GM21515 (cell line): ENCODE data around the gene PTPRH.

ENCODE experiments used
- ATAC-seq: cut with Tn5 transposase; IDR thresholded peaks from one replicate; pipeline ENCODE4 v1.9.1; 2021; ENCODE audit not compliant: unreplicated experiment

Gene PTPRH

DNA sequence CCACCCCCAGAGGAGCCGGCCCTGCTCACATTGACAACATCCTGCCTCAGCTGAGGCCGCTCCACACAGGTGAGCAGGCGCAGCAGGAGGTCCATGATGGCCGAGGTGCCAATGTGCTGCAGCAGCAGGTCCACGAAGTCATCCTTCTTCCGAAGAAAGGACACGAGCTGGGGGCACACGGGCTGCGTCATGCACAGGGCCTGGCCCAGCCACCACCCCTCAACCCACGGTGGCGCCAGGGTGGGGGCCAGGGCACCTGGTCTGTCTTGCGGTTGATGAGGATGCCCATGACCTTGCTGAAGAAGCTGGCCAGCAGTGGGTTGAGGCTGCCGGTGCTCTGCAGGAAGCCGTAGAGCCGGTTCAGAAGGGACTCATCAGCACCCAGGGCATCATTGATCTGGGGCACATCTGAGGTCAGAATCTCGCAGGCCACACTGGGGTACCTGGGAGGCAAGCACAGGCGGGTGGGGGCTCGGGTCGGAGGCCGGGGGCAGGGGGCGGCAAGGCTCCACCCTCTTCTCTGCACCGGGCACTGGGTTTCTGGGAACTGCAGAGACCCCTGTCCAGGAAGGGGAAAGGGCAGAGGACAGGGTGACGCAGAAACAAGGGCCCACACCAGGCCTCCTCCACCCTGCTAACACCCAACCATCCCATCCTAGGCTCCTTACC is 36.1 kb upstream of the PTPRH start:
- ATAC-seq: no peak

DNA sequence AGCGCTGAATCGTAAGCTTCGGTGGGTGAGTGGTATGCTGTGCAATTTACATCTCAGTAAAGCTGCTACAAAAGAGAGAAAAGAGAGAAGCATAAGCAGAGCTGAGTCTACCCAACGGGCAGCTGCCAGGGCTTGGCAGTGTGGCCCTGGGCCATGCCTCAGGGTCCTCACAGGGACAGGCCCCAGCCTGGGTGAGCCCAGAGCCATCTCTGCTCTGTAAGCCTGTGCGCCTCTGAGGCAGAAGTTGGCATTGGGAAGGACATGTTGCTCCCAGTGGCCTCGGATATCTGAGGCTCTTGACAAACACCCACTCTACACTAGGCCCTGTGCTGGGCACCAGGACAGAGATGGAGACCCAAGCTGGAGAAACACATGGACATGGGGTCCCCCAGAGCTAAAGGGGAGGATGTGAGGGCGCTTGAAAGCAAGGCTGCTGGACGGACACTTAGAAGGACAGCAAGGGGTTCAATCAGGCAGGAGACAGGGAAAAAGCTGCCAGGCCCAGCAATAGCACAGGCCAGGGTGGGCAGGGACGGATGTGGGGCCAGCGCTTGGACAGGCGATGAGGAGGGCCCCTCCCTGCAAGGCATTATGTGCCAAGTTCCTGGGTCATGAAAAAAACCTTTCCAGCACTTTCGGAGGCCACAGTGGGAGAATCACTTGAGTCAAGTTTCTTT is 34.8 kb upstream of the PTPRH start:
- no peak for ATAC-seq

- no peak for ATAC-seq
Observed at GRCh38 chr19:55242517-55242916, 33.2 kb upstream of the PTPRH start.

- no peak for ATAC-seq
Observed at GRCh38 chr19:55241935-55242464, 32.7 kb upstream of the PTPRH start.

GRCh38 chr19:55241143-55241934 is 32.0 kb upstream of the PTPRH start:
- no peak for ATAC-seq

DNA sequence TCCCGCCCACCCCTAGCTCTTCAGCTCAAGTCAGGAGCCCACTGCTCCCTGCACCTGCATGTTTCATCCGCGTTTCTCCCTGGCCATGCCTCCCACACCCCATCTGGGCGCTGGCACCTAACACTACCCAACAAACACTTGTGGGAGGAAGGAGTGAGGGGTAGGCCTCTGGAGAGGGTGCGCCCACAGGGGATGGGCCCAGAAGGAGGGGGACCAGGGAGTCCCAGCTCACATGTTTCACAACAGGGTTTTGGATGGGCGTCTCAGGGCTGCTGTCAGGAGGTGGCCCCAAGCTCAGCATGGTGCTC is 31.4 kb upstream of the PTPRH start:
- no peak for ATAC-seq

DNA sequence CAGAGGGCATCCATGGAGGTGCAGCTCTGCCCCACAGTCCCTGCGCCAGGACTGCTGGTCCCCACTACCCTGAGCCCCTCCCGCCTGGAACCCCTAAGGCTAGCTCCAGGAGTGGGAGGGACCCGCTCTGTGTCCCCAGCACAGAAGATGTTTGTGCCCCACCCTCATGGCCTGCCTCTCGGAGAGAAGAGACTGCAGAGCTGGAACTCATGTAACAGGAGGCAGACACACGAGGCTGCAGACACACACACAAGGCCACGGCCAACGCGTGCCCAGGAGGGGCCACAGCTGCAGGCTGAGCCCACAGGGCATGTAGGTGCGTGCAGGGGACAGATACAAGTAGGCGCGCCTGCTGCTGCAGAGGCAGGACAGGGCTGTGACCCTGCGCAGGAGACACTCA is 29.7 kb upstream of the PTPRH start:
- ATAC-seq: no peak

DNA sequence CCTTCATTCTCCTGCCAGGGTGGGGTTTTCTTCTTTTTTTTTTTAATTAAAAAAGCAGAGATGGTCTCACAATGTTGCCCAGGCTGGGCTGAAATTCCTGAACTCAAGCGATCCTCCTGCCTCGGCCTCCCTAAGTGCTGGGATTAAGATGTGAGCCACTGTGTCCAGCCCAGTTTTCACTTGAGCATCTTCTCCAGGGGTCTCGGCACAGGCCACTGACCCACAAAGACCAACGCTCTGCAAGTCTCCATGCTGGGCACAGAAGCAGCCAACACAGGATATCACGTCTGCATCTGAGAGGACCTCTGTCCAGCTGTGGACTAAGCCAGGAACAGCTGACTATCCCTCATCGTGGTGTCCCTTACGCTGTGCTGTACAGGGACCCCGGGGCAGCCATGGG is 28.7 kb upstream of the PTPRH start:
- ATAC-seq: no peak

DNA sequence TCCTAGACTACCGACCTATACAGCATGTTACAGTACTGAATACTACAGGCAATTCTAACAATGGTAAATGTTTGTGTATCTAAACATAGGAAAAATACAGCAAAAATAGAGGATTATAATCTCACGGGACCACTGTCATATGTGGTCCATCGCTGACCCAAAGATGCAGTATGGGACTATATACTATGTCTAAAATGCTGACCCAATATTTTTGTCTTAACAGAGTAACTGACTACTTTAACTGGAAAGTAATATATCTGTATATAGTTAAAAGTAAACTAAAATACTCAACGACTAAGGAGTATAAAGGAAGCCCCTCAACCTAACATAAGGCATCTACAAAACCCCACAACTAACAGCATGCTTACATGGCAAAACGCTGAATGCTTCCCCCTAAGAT is 23.7 kb upstream of the PTPRH start:
- ATAC-seq: no peak

DNA sequence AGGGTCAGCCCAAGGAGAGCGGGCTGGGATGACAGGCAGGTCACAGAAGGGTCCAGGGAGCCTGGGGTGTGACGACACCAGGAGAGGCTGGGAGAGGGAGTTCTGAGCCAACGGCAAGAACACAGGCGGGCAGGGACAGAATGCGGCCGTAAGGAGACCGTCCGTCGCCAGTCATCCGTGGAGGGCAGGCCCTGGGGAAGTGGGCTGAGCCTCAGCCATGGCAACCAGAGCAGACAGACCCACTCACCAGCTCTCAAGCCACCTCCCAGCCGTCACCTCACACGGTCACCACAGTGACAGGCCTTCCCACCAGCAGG is 22.9 kb upstream of the PTPRH start:
- ATAC-seq: no peak

DNA sequence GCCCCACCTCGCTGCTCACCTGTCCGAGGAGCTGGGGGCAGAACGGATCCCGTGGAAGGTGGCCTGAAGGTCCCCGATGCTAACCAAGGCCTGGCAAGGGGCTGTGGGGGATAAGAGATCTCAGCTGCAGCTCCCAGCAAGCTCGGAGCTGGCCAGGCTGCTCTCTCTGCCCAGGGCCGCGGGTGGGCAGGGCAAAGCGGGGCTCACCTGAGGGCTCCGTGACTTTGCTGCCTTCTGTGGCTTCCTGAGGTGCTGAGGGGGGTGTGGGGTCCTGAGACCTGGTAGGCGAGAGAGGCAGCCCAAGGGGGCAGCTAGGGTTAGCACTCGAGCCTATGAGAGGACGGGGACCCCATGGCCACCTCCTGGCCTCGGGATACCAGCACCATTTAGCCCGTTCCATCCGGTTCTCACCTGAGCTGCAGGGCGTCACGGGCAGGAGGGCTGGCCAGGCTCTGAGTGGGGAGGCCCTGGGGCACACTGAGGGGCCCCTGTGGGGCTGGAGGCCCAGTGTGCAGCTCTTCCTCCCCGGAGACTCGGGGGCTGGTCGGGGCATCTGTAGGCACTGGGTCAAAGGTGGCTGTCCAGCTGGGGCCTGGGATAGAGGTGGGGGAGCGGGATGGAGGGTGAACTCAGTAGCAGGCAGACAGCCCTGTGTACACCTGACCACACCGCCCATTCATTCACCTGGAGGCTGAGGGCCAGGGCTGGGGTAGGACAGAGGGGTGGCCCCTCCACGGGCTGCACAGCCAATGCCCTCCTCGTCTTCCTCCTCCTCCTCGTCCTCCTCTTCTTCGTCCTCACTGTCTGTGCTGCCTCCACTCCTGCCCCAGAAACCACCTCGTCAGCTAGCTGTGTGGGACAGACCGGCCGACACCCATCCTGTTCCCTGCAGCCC is 22.3 kb upstream of the PTPRH start:
- no peak for ATAC-seq

- no peak for ATAC-seq
Observed at GRCh38 chr19:55230780-55231179, 21.5 kb upstream of the PTPRH start.

DNA sequence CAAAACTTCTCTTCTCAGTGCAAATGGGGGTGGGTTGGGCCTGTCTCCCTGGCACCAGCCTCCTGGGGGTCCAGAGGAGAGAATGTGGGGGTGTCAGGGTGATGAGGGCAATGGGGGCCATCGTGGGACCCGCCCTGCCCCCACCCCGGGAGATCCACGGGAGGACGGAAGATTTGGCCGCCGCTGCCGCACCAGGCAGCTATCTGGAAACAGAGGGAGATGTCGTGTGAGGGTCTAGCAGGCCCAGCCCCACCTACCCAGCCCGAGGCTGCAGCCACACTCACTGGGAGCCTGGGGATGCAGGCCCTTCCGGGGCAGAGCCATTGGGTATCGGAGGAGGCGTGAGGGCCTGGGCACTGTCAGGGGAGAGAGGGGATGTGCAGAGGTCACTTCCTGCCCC is 21.0 kb upstream of the PTPRH start:
- no peak for ATAC-seq

DNA sequence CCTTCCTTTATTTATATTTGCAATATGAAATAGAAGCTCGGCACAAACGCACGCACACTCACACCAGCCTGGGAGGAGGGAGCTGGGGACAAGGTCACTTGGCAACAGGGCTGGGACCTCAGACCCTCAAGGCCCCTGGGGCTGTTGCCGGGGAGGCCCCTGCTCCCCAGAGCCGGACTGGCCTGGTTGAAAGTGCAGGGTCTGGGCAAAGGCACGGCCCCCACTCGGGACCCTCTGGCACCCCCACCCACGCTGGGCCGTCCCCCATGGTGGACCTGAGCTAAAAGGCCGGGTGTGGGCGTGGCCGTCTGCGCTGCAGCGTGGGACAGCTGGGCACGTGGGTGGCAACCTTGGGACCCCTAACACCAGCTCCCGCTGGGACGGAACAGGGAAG is 20.5 kb upstream of the PTPRH start:
- no peak for ATAC-seq

DNA sequence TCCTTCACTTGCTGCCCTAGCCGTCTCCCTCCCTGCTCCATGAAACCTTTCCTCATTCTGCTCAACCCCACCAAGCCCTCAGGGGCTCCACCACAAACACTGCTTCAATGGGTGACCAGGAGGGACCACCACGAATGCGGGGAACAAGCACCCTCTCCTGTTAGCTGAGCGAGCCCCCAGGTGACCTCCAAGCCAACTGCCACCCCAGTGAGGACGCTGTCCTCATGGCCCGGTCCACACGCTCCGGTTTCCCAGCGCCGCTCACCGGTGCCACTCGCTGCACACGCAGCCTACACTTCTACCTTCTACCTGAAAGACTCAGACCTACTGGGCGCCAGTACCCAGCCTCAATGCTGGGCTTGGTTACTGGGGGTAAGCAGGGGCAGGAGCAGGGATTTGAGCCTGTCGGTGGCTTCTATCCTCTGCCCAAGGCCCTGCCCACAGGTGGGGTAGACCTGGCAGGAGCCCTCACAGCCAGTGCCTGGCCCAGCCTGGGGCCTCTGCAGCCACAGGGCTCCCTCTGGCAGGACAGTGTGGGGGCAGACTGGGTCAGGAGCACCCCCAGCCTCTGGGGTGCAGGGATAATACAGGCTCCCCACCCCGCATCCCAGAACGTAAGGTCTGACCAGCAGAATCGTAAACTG is 20.0 kb upstream of the PTPRH start:
- ATAC-seq: no peak

- ATAC-seq: no peak
Observed at GRCh38 chr19:55228403-55229031, 19.2 kb upstream of the PTPRH start, which contains the start of gene TMEM86B. Gene TMEM86B (minus strand): TSS chr19:55228763. CDS start chr19:55228741, 22 bp downstream.

- no peak for ATAC-seq
Observed at GRCh38 chr19:55228015-55228391, 18.7 kb upstream of the PTPRH start.

DNA sequence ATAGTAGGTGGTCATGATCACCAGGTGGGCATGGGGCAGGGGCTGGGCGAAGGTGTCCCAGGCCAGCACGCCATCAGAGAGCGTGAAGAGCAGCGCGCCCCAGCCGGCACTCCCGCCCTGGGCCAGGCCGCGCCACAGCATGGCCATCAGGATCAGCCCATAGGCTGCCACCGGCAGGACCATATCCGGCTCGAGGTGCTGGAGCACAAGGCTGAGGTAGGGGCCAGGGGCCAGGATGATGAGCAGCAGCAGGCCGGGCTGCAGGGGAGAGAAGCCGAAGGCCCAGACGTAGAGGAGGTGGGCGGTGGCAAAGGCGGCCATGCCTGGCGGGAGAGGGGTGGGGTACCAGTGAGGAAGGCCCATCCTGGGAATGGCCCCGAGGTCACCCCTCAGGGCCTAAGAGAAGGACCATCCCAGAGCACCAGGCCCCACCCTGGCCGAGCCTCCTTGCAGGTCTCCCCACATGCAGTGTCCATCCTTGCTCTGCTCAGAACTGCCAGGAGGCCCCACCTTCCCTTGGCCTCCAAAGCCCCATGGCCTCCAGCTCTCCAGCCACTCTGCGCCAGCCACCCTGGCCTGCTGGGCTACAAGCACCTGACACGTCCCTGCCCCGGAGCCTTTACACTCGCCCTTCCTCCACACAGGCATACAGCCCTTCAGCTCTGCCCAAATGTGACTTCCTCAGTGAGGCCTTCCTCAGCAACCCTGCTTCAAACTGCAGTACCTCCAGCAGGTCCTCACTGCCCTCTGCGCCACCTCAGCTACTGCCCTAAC is 18.1 kb upstream of the PTPRH start:
- no peak for ATAC-seq

GRCh38 chr19:55226788-55227187 is 17.5 kb upstream of the PTPRH start:
- no peak for ATAC-seq
